Body of pancreas (tissue), 4 donors: ENCODE data around the gene IRS1. TPM values are rescaled to one million over a fixed set of nuclear protein-coding genes. Genes with fewer than 3 reads are reported as not detected.
"Not testable (repeated sequence)": the region's sequence is repeated elsewhere in the genome, so short reads cannot be mapped to it uniquely, and the experiment has no call there.

Experiments
- ATAC-seq: fragments of 150-250 bp; one replicate; pipeline ENCODE4 v1.9.1; 2016
- DNase-seq, 4 donors: peaks; one replicate each; pipeline ENCODE4 v3.0.0-alpha.2; 2019
- H3K27ac ChIP-seq, 4 donors: fragments of 200-600 bp; sonication (generic); 1 replicate in 3 of 4; 2 replicates in 1 of 4; pipeline versions ENCODE4 v1.5.1 to v1.6.1; 2016 to 2019; ENCODE audit warnings: mild to moderate bottlenecking in 1 of 4, mixed read lengths in 1 of 4, moderate library complexity in 1 of 4
- H3K27me3 ChIP-seq, 2 donors: fragments of 200-600 bp; sonication (generic); one replicate each; pipeline ENCODE4 v1.6.0; 2016; ENCODE audit warnings: mild to moderate bottlenecking in 1 of 2
- H3K36me3 ChIP-seq, 2 donors: fragments of 200-600 bp; sonication (generic); replicated peaks in 1 of 2; 2 replicates each; pipeline ENCODE4 v1.5.1; 2016; ENCODE audit warnings: low read depth in 2 of 2; ENCODE audit not compliant: insufficient read depth in 1 of 2
- H3K4me1 ChIP-seq: fragments of 200-600 bp; sonication (generic); one replicate; pipeline ENCODE4 v1.6.0; 2016
- H3K4me3 ChIP-seq, 2 donors: fragments of 200-600 bp; sonication (generic); 1 replicate in 1 of 2; 2 replicates in 1 of 2; pipeline ENCODE4 v1.5.1; 2016 to 2019
- H3K9me3 ChIP-seq, 3 donors: fragments of 200-600 bp; sonication (generic); 1 replicate in 2 of 3; 2 replicates in 1 of 3; pipeline ENCODE4 v1.5.1; 2016
- POLR2A ChIP-seq, 3 donors: fragments of 450-650 bp; IDR thresholded peaks; one replicate each; pipeline ENCODE4 v1.6.1; 2016; ENCODE audit warnings: antibody characterized with exemption in 3 of 3, mild to moderate bottlenecking in 2 of 3
- whole genome bisulfite sequencing, 2 donors: methylation state at CpG; one replicate each; pipeline ENCODE4 v1.1.5; 2017; 5-methylcytosine and 5-hydroxymethylcytosine counted together
- intact Hi-C: fragments of 100-400 bp; cut with DNase I; formaldehyde crosslinking; loops from one replicate; pipeline ENCODE4 v1.15.1; 2023
- total RNA-seq, 2 donors: library from RNA; depleted of rRNA; stranded (reverse); fragments of >200 nt; gene quantifications; one replicate each; pipeline ENCODE4 v1.1.0, GENCODE V29; 2016
- TF ChIP-seq, protein P1 (sequence below), 7 experiments: fragments of 450-650 bp in 4 of 7; fragments of 200-600 bp in 3 of 7; sonication (generic) in 3 of 7; IDR thresholded peaks; one replicate each; pipeline ENCODE4 v1.5.1; 2016 to 2019; ENCODE audit warnings: antibody characterized with exemption in 7 of 7

IRS1 gene
- total RNA-seq, 2 donors from 2014 or later: 8.2 to 9.6 TPM

DNA sequence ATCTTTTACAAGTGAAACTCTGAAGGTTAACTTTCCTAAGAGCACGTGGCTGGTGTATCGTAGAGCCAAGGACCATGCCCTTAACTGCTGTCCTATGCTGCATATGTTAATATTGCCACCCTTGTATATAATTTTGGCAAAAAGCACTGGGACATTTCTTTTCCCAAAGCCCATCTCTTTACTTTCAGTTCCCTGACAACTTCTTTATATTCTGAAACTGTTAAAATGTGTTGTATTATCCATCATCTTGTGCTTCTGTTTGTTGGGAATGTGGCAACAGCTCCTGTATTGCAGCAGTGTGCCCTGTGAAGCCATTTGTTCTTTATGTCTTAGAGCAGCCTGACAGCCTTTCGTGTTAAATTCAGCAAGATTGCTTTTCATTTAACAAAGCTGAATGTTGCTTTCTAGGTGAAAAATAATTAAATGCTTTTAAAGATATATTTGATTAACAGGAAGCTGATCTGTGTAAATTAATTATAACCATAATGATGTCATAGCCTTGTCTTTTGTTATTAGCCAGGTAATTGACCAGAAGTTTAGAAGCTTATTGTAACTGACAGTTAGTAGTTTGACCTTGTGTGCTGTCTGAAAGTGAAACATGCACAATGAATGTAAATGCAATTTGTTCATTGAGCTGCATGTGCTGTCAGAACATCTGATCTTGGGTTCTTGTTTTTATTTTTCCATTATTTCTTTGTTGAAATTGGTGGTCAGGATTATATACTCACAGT lies 45.9 kb upstream of the IRS1 start:
- peaks cover 4% of the 10 kb centered on the region for H3K4me1 ChIP-seq
- DNase-seq: no peak
- WGBS, 2 donors: 53 to 58% methylated on average over 3 of the region's 3 CpGs
- no peaks in the 10 kb centered on the region for H3K27me3 ChIP-seq
- H3K27ac ChIP-seq: no peak overlapping the region
- no peaks in the 10 kb centered on the region for H3K36me3 ChIP-seq
- no peak overlapping the region for H3K4me3 ChIP-seq
- intact Hi-C loops: no loop called here
- ATAC-seq: no peak
- no peaks in the 10 kb centered on the region for H3K9me3 ChIP-seq
- TF ChIP-seq, protein P1, sequence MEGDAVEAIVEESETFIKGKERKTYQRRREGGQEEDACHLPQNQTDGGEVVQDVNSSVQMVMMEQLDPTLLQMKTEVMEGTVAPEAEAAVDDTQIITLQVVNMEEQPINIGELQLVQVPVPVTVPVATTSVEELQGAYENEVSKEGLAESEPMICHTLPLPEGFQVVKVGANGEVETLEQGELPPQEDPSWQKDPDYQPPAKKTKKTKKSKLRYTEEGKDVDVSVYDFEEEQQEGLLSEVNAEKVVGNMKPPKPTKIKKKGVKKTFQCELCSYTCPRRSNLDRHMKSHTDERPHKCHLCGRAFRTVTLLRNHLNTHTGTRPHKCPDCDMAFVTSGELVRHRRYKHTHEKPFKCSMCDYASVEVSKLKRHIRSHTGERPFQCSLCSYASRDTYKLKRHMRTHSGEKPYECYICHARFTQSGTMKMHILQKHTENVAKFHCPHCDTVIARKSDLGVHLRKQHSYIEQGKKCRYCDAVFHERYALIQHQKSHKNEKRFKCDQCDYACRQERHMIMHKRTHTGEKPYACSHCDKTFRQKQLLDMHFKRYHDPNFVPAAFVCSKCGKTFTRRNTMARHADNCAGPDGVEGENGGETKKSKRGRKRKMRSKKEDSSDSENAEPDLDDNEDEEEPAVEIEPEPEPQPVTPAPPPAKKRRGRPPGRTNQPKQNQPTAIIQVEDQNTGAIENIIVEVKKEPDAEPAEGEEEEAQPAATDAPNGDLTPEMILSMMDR (IDR thresholded peaks at IDR 0.05): no peak
- no peak for TF ChIP-seq POLR2A (IDR thresholded peaks at IDR 0.05)

DNA sequence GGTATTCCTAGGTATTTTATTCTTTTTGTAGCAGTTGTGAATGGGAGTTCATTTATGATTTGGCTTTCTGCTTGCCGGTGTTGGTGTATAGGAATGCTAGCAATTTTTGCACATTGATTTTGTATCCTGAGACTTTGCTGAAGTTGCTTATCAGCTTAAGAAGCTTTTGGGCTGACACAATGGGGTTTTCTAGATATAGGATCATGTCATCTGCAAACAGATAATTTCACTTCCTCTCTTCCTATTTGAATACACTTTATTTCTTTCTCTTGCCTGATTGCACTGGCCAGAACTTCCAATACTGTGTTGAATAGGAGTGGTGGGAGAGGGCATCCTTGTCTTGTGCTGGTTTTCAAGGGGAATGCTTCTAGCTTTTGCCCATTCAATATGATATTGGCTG lies 43.4 kb upstream of the IRS1 start:
- intact Hi-C loops, H3K27me3 ChIP-seq, H3K27ac ChIP-seq, H3K36me3 ChIP-seq, H3K4me1 ChIP-seq, H3K4me3 ChIP-seq, ATAC-seq, H3K9me3 ChIP-seq, DNase-seq: not testable (repeated sequence)
- 89 to 100% methylated on average over 1 of the region's 1 CpG for WGBS, 2 donors

DNA sequence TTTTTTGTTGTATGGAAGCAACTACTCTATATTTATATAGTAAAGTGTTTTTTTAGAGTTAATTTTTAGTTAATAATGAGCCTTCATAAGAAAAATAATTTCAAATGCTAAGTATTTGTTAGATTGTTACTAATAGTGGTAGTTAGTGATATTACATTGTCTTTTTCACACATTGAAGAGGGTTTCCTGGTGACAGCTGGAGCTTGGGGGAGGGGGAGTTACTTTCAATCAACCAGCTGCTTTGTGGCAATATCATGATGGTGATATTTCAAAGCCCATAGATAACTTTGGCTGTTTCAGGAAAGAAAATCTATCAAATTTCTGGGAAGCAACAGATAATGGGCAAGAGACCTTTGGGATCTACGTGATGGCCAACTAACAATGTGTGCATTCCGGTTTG lies 40.3 kb upstream of the IRS1 start:
- Histone ChIP-seq H3K4me1 (peaks cover 25% of the 10 kb centered on the region), H3K27me3 (no peaks in the 10 kb centered on the region), H3K36me3 (no peaks in the 10 kb centered on the region), H3K9me3 (no peaks in the 10 kb centered on the region), H3K27ac (no peak overlapping the region), H3K4me3 (no peak overlapping the region)
- TF ChIP-seq, protein P1 (IDR thresholded peaks at IDR 0.05): no peak
- no peak for TF ChIP-seq POLR2A (IDR thresholded peaks at IDR 0.05)
- DNase-seq: no peak
- no peak for ATAC-seq
- intact Hi-C loops: no loop called here
- 94 to 97% methylated on average over 2 of the region's 2 CpGs for WGBS, 2 donors

GRCh38 chr2:226839161-226839560 lies 39.5 kb upstream of the IRS1 start:
- Histone ChIP-seq H3K27me3 (no peaks in the 10 kb centered on the region), H3K36me3 (no peaks in the 10 kb centered on the region), H3K4me3 (no peak overlapping the region), H3K27ac (no peak overlapping the region), H3K4me1 (peaks cover 33% of the 10 kb centered on the region), H3K9me3 (no peaks in the 10 kb centered on the region)
- no peak for TF ChIP-seq POLR2A (IDR thresholded peaks at IDR 0.05)
- TF ChIP-seq, protein P1 (IDR thresholded peaks at IDR 0.05): no peak
- ATAC-seq (no peak), DNase-seq (no peak)
- 81 to 93% methylated on average over 10 of the region's 10 CpGs for WGBS, 2 donors
- intact Hi-C loops: no loop called here

DNA sequence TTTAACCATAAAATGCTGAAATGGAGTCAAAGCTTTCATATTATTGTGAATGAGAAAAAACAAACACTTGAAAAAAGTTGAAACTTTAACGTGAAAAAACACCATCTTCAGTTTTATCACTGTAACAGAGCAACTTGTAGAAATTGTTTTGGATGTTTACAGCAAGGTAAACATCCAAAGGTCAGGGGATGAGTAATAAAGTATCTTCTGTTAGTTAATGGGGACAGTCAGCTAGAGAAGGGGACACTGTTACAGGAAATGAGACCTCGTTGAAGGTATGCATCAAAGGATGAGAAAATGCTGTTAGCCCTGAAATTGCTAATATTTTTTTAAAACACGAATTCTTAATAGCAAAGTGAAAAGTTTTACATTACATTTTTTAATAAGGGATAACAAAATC lies 39.1 kb upstream of the IRS1 start:
- no peaks in the 10 kb centered on the region for H3K36me3 ChIP-seq
- H3K4me1 ChIP-seq: peaks cover 33% of the 10 kb centered on the region
- H3K9me3 ChIP-seq: no peaks in the 10 kb centered on the region
- TF ChIP-seq, protein P1 (IDR thresholded peaks at IDR 0.05): no peak
- TF ChIP-seq POLR2A (IDR thresholded peaks at IDR 0.05): no peak
- no peaks in the 10 kb centered on the region for H3K27me3 ChIP-seq
- intact Hi-C loops: no loop called here
- DNase-seq (no peak), ATAC-seq (no peak)
- no peak overlapping the region for H3K27ac ChIP-seq
- 70 to 72% methylated on average over 3 of the region's 3 CpGs for WGBS, 2 donors
- no peak overlapping the region for H3K4me3 ChIP-seq
